Smooth muscle cell (in vitro differentiated cells): ENCODE measurements around the gene ITGAE. TPM values are rescaled to one million over a fixed set of nuclear protein-coding genes. Genes with fewer than 3 reads are reported as not detected.

ENCODE experiments used
- DNase-seq: peaks from one replicate; lab custom pipeline; 2025; ENCODE audit not compliant: unreplicated experiment; lab: John Stamatoyannopoulos, UW
- H2AFZ ChIP-seq: fragments of 200-600 bp; sonication (generic); 2 replicates; pipeline ENCODE4 v1.6.0; 2016; ENCODE audit warnings: antibody characterized with exemption, low read depth, mild to moderate bottlenecking
- H3F3A ChIP-seq: fragments of 200-600 bp; sonication (generic); 2 replicates; pipeline ENCODE4 v1.6.0; 2017; ENCODE audit warnings: antibody characterized with exemption, low read depth
- H3K27ac ChIP-seq: fragments of 200-600 bp; sonication (generic); 2 replicates; pipeline ENCODE4 v1.5.1; 2016; ENCODE audit warnings: low read depth, mild to moderate bottlenecking
- H3K27me3 ChIP-seq: fragments of 200-600 bp; sonication (generic); 2 replicates; pipeline ENCODE4 v1.6.1; 2016; ENCODE audit warnings: low read depth, mild to moderate bottlenecking
- H3K36me3 ChIP-seq: fragments of 200-600 bp; sonication (generic); 2 replicates; pipeline ENCODE4 v1.5.1; 2016; ENCODE audit warnings: low read depth
- H3K4me1 ChIP-seq: fragments of 200-600 bp; sonication (generic); 2 replicates; pipeline ENCODE4 v1.5.1; 2016; ENCODE audit warnings: low read depth
- H3K4me2 ChIP-seq: fragments of 200-600 bp; sonication (generic); 2 replicates; pipeline ENCODE4 v1.6.0; 2016; ENCODE audit warnings: mild to moderate bottlenecking
- H3K4me3 ChIP-seq: fragments of 200-600 bp; sonication (generic); 2 replicates; pipeline ENCODE4 v1.5.1; 2016; ENCODE audit warnings: mild to moderate bottlenecking
- H3K79me2 ChIP-seq: fragments of 200-600 bp; sonication (generic); 2 replicates; pipeline ENCODE4 v1.6.0; 2016; ENCODE audit warnings: low read depth, mild to moderate bottlenecking
- H3K9ac ChIP-seq: fragments of 200-600 bp; sonication (generic); 2 replicates; pipeline ENCODE4 v1.6.0; 2016; ENCODE audit warnings: low read depth
- H3K9me3 ChIP-seq: fragments of 200-600 bp; sonication (generic); replicated peaks from 2 replicates; pipeline ENCODE4 v1.5.1; 2016; ENCODE audit warnings: low read depth
- H4K20me1 ChIP-seq: fragments of 200-600 bp; sonication (generic); 2 replicates; pipeline ENCODE4 v1.6.0; 2016; ENCODE audit warnings: low read depth
- WGBS: methylation state at CpG from one replicate; pipeline ENCODE4 v1.1.7; 2016; ENCODE audit warnings: low lambda C conversion rate; 5-methylcytosine and 5-hydroxymethylcytosine counted together
- polyA plus RNA-seq: library from polyadenylated mRNA; unstranded; fragments of >200 nt; fragmentation: Nextera tagmentation; extraction: Ambion mirVana; gene quantifications from 2 replicates; pipeline ENCODE4 v1.2.1, GENCODE V29; 2016
- total RNA-seq: library from RNA; depleted of rRNA; stranded (reverse); fragments of >200 nt; gene quantifications from 2 replicates; pipeline ENCODE4 v1.2.3, GENCODE V29; 2014
- TF ChIP-seq, protein P1 (sequence below): fragments of 200-600 bp; sonication (generic); IDR thresholded peaks from 2 replicates; pipeline ENCODE4 v1.5.1; 2017; ENCODE audit warnings: borderline replicate concordance, mild to moderate bottlenecking, antibody characterized with exemption; ENCODE audit not compliant: insufficient read depth, poor library complexity, severe bottlenecking

The ITGAE gene
- total and polyA plus RNA-seq, 2 experiments from 2014 or later = 43.8 to 66.7 TPM

DNA sequence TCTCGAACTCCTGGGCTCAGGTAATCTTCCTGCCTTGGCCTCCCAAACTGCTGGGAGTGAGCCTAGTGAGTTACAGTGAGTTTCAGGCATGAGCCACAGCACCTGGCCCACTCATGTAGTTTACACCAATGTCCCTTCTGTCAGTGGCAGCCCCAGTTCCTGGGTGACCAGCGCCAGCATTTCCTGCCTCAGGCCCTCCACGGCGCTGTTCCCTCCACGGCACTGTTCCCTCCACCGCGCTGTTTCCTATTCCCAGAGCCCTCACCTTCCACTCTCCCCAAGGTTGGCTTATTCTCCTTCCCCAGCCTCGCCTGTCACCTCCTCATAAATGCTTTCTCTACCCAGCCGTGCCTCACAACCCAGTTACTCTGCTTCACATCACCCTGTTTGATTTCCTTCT is 32.6 kb downstream of the ITGAE start:
- TF ChIP-seq, protein P1, sequence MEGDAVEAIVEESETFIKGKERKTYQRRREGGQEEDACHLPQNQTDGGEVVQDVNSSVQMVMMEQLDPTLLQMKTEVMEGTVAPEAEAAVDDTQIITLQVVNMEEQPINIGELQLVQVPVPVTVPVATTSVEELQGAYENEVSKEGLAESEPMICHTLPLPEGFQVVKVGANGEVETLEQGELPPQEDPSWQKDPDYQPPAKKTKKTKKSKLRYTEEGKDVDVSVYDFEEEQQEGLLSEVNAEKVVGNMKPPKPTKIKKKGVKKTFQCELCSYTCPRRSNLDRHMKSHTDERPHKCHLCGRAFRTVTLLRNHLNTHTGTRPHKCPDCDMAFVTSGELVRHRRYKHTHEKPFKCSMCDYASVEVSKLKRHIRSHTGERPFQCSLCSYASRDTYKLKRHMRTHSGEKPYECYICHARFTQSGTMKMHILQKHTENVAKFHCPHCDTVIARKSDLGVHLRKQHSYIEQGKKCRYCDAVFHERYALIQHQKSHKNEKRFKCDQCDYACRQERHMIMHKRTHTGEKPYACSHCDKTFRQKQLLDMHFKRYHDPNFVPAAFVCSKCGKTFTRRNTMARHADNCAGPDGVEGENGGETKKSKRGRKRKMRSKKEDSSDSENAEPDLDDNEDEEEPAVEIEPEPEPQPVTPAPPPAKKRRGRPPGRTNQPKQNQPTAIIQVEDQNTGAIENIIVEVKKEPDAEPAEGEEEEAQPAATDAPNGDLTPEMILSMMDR = no peak
- 92% methylated on average over 9 of the region's 9 CpGs for WGBS
- no peak overlapping the region for H3K9ac ChIP-seq
- H4K20me1 ChIP-seq = no peaks in the 10 kb centered on the region
- H3K36me3 ChIP-seq = no peaks in the 10 kb centered on the region
- no peaks in the 10 kb centered on the region for H3K4me1 ChIP-seq
- H3K9me3 ChIP-seq = no peaks in the 10 kb centered on the region
- no peak for DNase-seq
- H3F3A ChIP-seq = no peaks in the 10 kb centered on the region
- H3K79me2 ChIP-seq = no peaks in the 10 kb centered on the region
- no peak overlapping the region for H2AFZ ChIP-seq
- H3K4me3 ChIP-seq = no peak overlapping the region
- no peak overlapping the region for H3K4me2 ChIP-seq
- no peaks in the 10 kb centered on the region for H3K27me3 ChIP-seq
- no peak overlapping the region for H3K27ac ChIP-seq

DNA sequence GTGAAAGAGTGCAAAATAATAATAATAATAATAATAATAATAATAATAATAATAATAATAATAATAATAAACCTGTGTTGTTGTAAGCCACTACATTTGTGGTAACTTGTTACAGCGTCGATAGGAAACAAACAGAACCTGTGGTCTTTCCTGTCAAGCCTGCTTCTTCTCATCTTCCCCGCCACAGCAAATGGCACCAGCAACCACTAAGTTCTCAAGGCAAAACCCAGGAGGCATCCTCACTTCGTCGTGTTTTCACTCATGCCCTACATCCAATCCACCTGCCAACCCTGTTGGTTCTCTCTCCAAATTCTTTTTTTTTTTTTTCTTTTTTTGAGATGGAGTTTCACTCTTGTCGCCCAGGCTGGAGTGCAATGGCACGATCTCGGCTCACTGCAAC is 34.2 kb downstream of the ITGAE start:
- H4K20me1 ChIP-seq = no peaks in the 10 kb centered on the region
- 96% methylated on average over 8 of the region's 8 CpGs for WGBS

DNA sequence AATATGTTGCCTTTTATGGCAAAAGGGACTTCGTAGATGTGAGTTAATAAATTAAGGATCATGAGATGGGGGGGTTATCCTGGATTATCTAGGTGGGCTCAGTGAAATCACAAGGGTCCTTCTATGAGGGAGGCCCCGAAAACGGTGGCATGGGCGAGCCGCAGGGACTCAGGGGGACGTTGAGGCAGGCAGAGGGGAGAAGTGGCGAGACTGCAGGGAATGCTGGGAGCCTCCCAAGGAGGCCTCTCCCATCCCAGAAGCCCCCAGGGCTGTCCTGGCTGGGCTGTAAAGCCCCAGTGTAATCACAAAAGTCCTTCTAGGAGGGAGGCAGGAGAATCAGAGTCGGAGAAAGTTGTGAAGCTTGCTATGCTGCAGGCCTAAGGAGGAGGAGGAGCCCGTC is 35.0 kb downstream of the ITGAE start:
- 95% methylated on average over 9 of the region's 9 CpGs for WGBS
- Histone ChIP-seq H3K79me2 (no peaks in the 10 kb centered on the region), H2AFZ (no peak overlapping the region), H3K27ac (no peak overlapping the region), H3K27me3 (no peaks in the 10 kb centered on the region), H3K36me3 (no peaks in the 10 kb centered on the region), H4K20me1 (no peaks in the 10 kb centered on the region), H3K9ac (no peak overlapping the region), H3F3A (no peaks in the 10 kb centered on the region), H3K4me2 (no peak overlapping the region), H3K9me3 (no peaks in the 10 kb centered on the region), H3K4me3 (no peak overlapping the region), H3K4me1 (no peaks in the 10 kb centered on the region)
- no peak for DNase-seq
- TF ChIP-seq, protein P1 = no peak

More for the DNA sequence above, 34.2 kb downstream of the ITGAE start:
- H3K4me3 ChIP-seq = no peak overlapping the region
- H3K4me1 ChIP-seq = no peaks in the 10 kb centered on the region
- no peaks in the 10 kb centered on the region for H3K27me3 ChIP-seq
- TF ChIP-seq, protein P1 = no peak
- no peak overlapping the region for H3K27ac ChIP-seq
- no peak overlapping the region for H3K9ac ChIP-seq
- DNase-seq = no peak
- H3K36me3 ChIP-seq = no peaks in the 10 kb centered on the region
- no peaks in the 10 kb centered on the region for H3F3A ChIP-seq
- no peaks in the 10 kb centered on the region for H3K9me3 ChIP-seq
- H3K79me2 ChIP-seq = no peaks in the 10 kb centered on the region
- H3K4me2 ChIP-seq = no peak overlapping the region
- H2AFZ ChIP-seq = no peak overlapping the region

DNA sequence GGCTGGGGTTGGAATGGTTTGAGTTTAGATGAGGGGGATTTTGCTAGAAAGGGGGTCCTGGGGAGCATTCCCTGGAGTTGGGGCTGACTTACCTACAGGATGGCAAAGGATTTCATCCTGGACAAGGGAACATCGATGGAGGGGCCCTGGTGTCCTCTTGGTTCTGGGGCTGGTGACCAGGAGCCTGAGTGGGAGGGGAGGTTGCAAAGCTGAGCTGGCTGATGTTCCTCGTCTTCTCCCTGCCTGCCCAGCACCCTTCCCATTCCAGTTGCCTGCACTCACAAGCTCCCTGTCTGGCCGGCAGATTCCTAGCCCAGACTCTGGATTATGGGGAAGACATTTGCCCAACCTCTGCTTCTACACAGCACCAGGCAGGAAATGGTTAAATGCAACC is 37.2 kb downstream of the ITGAE start:
- H3K4me3 ChIP-seq = no peak overlapping the region
- TF ChIP-seq, protein P1 = no peak
- H2AFZ ChIP-seq = no peak overlapping the region
- H3K79me2 ChIP-seq = no peaks in the 10 kb centered on the region
- no peak for DNase-seq
- H4K20me1 ChIP-seq = no peaks in the 10 kb centered on the region
- no peaks in the 10 kb centered on the region for H3K27me3 ChIP-seq
- no peaks in the 10 kb centered on the region for H3K36me3 ChIP-seq
- no peak overlapping the region for H3K4me2 ChIP-seq
- no peaks in the 10 kb centered on the region for H3F3A ChIP-seq
- no peaks in the 10 kb centered on the region for H3K9me3 ChIP-seq
- H3K9ac ChIP-seq = no peak overlapping the region
- 67% methylated on average over 3 of the region's 3 CpGs for WGBS
- no peaks in the 10 kb centered on the region for H3K4me1 ChIP-seq
- no peak overlapping the region for H3K27ac ChIP-seq
